ENCODE results near the gene POLQ. TPM values are rescaled to one million over a fixed set of nuclear protein-coding genes. Genes with fewer than 3 reads are reported as not detected.

POLQ gene
- total RNA-seq, 1 donor from 2014 or later, result 1.3 TPM

GRCh38 chr3:121574449-121574848, 28.7 kb upstream of the POLQ start:
- Mint-ChIP-seq H3K36me3 (ENCODE audit: low read depth, unreplicated experiment) (no peaks in the 10 kb centered on the region), H3K27ac (ENCODE audit: unreplicated experiment) (no peak overlapping the region), H3K9me3 (ENCODE audit: unreplicated experiment) (peaks cover 2% of the 10 kb centered on the region), H3K27me3 (ENCODE audit: low read depth, unreplicated experiment) (no peaks in the 10 kb centered on the region), H3K4me1 (ENCODE audit: low read depth, unreplicated experiment) (no peaks in the 10 kb centered on the region), H3K4me3 (ENCODE audit: unreplicated experiment) (no peak overlapping the region)
- no peaks in the 10 kb centered on the region for H3K9me3 ChIP-seq (ENCODE audit: insufficient read depth, low read depth, low read length)
- peak; percentile 4 for DNase-seq (ENCODE audit: low read depth)
- H3K27ac ChIP-seq (ENCODE audit: low read depth, low read length), result no peak overlapping the region
- no peak overlapping the region for H3K9ac ChIP-seq (ENCODE audit: low read length)
- H3K27me3 ChIP-seq (ENCODE audit: insufficient read depth, low read length), result no peaks in the 10 kb centered on the region
- TF ChIP-seq EZH2 (IDR thresholded peaks at IDR 0.05; ENCODE audit: insufficient read depth, low read length), result no peak
- TF ChIP-seq, protein P1, sequence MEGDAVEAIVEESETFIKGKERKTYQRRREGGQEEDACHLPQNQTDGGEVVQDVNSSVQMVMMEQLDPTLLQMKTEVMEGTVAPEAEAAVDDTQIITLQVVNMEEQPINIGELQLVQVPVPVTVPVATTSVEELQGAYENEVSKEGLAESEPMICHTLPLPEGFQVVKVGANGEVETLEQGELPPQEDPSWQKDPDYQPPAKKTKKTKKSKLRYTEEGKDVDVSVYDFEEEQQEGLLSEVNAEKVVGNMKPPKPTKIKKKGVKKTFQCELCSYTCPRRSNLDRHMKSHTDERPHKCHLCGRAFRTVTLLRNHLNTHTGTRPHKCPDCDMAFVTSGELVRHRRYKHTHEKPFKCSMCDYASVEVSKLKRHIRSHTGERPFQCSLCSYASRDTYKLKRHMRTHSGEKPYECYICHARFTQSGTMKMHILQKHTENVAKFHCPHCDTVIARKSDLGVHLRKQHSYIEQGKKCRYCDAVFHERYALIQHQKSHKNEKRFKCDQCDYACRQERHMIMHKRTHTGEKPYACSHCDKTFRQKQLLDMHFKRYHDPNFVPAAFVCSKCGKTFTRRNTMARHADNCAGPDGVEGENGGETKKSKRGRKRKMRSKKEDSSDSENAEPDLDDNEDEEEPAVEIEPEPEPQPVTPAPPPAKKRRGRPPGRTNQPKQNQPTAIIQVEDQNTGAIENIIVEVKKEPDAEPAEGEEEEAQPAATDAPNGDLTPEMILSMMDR (IDR thresholded peaks at IDR 0.05; ENCODE audit: insufficient read depth, low read depth, low read length), result no peak
- H3K4me3 ChIP-seq (ENCODE audit: insufficient read depth, low read depth, low read length), result no peak overlapping the region
- no peak for FAIRE-seq
- no peak overlapping the region for H2AFZ ChIP-seq (ENCODE audit: low read depth, low read length)
- no peaks in the 10 kb centered on the region for H3K36me3 ChIP-seq (ENCODE audit: insufficient read depth, low read length)
- no peaks in the 10 kb centered on the region for H3K79me2 ChIP-seq (ENCODE audit: insufficient read depth, low read length)
- H3K4me2 ChIP-seq (ENCODE audit: low read length), result no peak overlapping the region
- H3K4me1 ChIP-seq (ENCODE audit: insufficient read depth, low read length), result no peaks in the 10 kb centered on the region
- H4K20me1 ChIP-seq (ENCODE audit: insufficient read depth, low read length), result no peaks in the 10 kb centered on the region

DNA sequence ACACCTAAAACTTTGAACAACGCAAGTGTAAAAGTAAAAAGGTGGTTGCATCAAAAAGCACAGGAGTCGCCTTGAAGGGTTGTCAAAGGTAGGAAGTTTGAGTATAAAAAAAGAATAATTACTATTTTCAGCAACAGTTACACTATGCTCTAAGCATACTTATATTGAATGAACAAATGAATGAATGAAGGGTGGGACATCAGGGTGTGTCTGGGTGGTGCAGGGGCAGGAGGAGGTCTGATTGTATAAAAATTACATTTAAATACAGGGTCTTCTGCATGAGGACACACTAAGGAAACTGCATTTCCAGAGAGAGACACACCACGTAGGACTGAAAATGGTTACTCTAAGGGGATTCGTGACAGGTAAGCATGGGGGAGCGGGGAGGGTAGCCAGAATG, 21.9 kb upstream of the POLQ start, which contains the start of gene ARGFX:
TSS of gene ARGFX (plus strand) at position 301 of the 400 bp plus-strand sequence. CDS start 2,765 bp downstream, outside the sequence.
- Histone ChIP-seq H2AFZ (ENCODE audit: low read depth, low read length) (no peak within 1 kb of the TSS), H3K4me3 (ENCODE audit: insufficient read depth, low read depth, low read length) (no peak within 1 kb of the TSS), H3K9ac (ENCODE audit: low read length) (no peak within 1 kb of the TSS), H4K20me1 (ENCODE audit: insufficient read depth, low read length) (no peaks in the 10 kb centered on the region), H3K4me2 (ENCODE audit: low read length) (no peak within 1 kb of the TSS), H3K9me3 (ENCODE audit: insufficient read depth, low read depth, low read length) (no peaks in the 10 kb centered on the region), H3K27ac (ENCODE audit: low read depth, low read length) (no peak within 1 kb of the TSS), H3K36me3 (ENCODE audit: insufficient read depth, low read length) (no peaks in the 10 kb centered on the region), H3K4me1 (ENCODE audit: insufficient read depth, low read length) (no peaks in the 10 kb centered on the region), H3K27me3 (ENCODE audit: insufficient read depth, low read length) (no peaks in the 10 kb centered on the region), H3K79me2 (ENCODE audit: insufficient read depth, low read length) (no peaks in the 10 kb centered on the region)
- H3K4me1 Mint-ChIP-seq (ENCODE audit: low read depth, unreplicated experiment), result no peaks in the 10 kb centered on the region
- TF ChIP-seq EZH2 (IDR thresholded peaks at IDR 0.05; ENCODE audit: insufficient read depth, low read length), result no peak
- TF ChIP-seq, protein P1 (IDR thresholded peaks at IDR 0.05; ENCODE audit: insufficient read depth, low read depth, low read length), result no peak
- H3K27me3 Mint-ChIP-seq (ENCODE audit: low read depth, unreplicated experiment), result no peaks in the 10 kb centered on the region
- H3K36me3 Mint-ChIP-seq (ENCODE audit: low read depth, unreplicated experiment), result no peaks in the 10 kb centered on the region
- DNase-seq (ENCODE audit: low read depth), result no peak
- no peak within 1 kb of the TSS for H3K27ac Mint-ChIP-seq (ENCODE audit: unreplicated experiment)
- H3K4me3 Mint-ChIP-seq (ENCODE audit: unreplicated experiment), result no peak within 1 kb of the TSS
- peaks cover under 1% of the 10 kb centered on the region for H3K9me3 Mint-ChIP-seq (ENCODE audit: unreplicated experiment)
- no peak for FAIRE-seq

DNA sequence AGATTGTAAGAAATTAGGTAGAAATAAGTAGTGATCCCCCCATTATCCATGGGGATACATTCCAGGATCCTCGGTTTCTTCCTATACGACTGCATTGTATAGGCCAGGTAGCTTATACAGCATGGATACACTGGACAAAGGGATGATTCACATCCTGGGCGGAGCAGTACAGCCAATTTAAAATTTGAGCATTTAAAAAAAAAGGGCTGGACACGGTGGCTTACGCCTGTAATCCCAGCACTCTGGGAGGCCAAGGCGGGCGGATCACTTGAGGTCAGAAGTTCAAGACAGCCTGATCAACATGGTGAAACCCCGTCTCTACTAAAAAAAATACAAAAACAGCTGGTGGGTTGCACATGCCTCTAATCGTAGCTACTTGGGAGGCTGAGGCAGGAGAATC, 21.0 kb upstream of the POLQ start:
- no peak for TF ChIP-seq EZH2 (IDR thresholded peaks at IDR 0.05; ENCODE audit: insufficient read depth, low read length)
- TF ChIP-seq, protein P1 (IDR thresholded peaks at IDR 0.05; ENCODE audit: insufficient read depth, low read depth, low read length), result no peak
- H3K9me3 ChIP-seq (ENCODE audit: insufficient read depth, low read depth, low read length), result no peaks in the 10 kb centered on the region

More for the DNA sequence above, 21.0 kb upstream of the POLQ start:
- H2AFZ ChIP-seq (ENCODE audit: low read depth, low read length), result no peak overlapping the region
- no peak overlapping the region for H3K9ac ChIP-seq (ENCODE audit: low read length)
- H3K27me3 ChIP-seq (ENCODE audit: insufficient read depth, low read length), result no peaks in the 10 kb centered on the region
- H3K9me3 Mint-ChIP-seq (ENCODE audit: unreplicated experiment), result no peaks in the 10 kb centered on the region
- H3K4me3 ChIP-seq (ENCODE audit: insufficient read depth, low read depth, low read length), result no peak overlapping the region
- H3K27ac Mint-ChIP-seq (ENCODE audit: unreplicated experiment), result no peak overlapping the region
- no peak overlapping the region for H3K27ac ChIP-seq (ENCODE audit: low read depth, low read length)
- no peaks in the 10 kb centered on the region for H4K20me1 ChIP-seq (ENCODE audit: insufficient read depth, low read length)
- H3K79me2 ChIP-seq (ENCODE audit: insufficient read depth, low read length), result no peaks in the 10 kb centered on the region
- H3K4me2 ChIP-seq (ENCODE audit: low read length), result no peak overlapping the region
- no peak for DNase-seq (ENCODE audit: low read depth)
- FAIRE-seq, result no peak
- no peaks in the 10 kb centered on the region for H3K36me3 ChIP-seq (ENCODE audit: insufficient read depth, low read length)
- no peaks in the 10 kb centered on the region for H3K4me1 Mint-ChIP-seq (ENCODE audit: low read depth, unreplicated experiment)
- no peaks in the 10 kb centered on the region for H3K36me3 Mint-ChIP-seq (ENCODE audit: low read depth, unreplicated experiment)
- H3K4me3 Mint-ChIP-seq (ENCODE audit: unreplicated experiment), result no peak overlapping the region
- no peaks in the 10 kb centered on the region for H3K4me1 ChIP-seq (ENCODE audit: insufficient read depth, low read length)
- no peaks in the 10 kb centered on the region for H3K27me3 Mint-ChIP-seq (ENCODE audit: low read depth, unreplicated experiment)
